MG63 (cell line): Measurements from ENCODE around the gene NME3. TPM values are rescaled to one million over a fixed set of nuclear protein-coding genes. Genes with fewer than 3 reads are reported as not detected.

ENCODE experiments used
- DNase-seq: peaks from one replicate; pipeline ENCODE4 v3.0.0-alpha.2; 2020
- H3K27me3 ChIP-seq: fragments of 250-450 bp; sonication (Bioruptor Pico); 2 replicates; pipeline ENCODE4 v1.5.1; 2020; ENCODE audit warnings: mild to moderate bottlenecking, moderate library complexity
- H3K36me3 ChIP-seq: fragments of 250-450 bp; sonication (Bioruptor Pico); 2 replicates; pipeline ENCODE4 v1.5.1; 2020; ENCODE audit warnings: mild to moderate bottlenecking, moderate library complexity
- H3K4me3 ChIP-seq: fragments of 250-450 bp; sonication (Bioruptor Pico); 2 replicates; pipeline ENCODE4 v1.5.1; 2020; ENCODE audit warnings: mild to moderate bottlenecking, moderate library complexity
- H3K9me3 ChIP-seq: fragments of 250-450 bp; sonication (Bioruptor Pico); 2 replicates; pipeline ENCODE4 v1.5.1; 2020; ENCODE audit warnings: mild to moderate bottlenecking, moderate library complexity
- total RNA-seq: library from RNA; depleted of rRNA; stranded (reverse); fragments of >200 nt; shearing (Covaris generic); gene quantifications from 2 replicates; pipeline ENCODE4 v1.2.3, GENCODE V29; 2014; ENCODE audit warnings: low replicate concordance; rRNA removed

NME3 gene
- total RNA-seq, 1 experiment from 2014 or later = 0.46 TPM

- no peak overlapping the region for H3K4me3 ChIP-seq
- no peaks in the 10 kb centered on the region for H3K27me3 ChIP-seq
- no peak for DNase-seq
- H3K9me3 ChIP-seq = no peaks in the 10 kb centered on the region
- peaks cover 64% of the 10 kb centered on the region for H3K36me3 ChIP-seq
Measured at GRCh38 chr16:1729445-1729844, 41.9 kb downstream of the NME3 start.

GRCh38 chr16:1729026-1729425 is 42.3 kb downstream of the NME3 start:
- H3K4me3 ChIP-seq = no peak overlapping the region
- no peaks in the 10 kb centered on the region for H3K9me3 ChIP-seq
- DNase-seq = no peak
- no peaks in the 10 kb centered on the region for H3K27me3 ChIP-seq
- peaks cover 63% of the 10 kb centered on the region for H3K36me3 ChIP-seq

GRCh38 chr16:1727651-1728624 is 43.4 kb downstream of the NME3 start:
- no peak overlapping the region for H3K4me3 ChIP-seq
- H3K27me3 ChIP-seq = no peaks in the 10 kb centered on the region
- peaks cover 53% of the 10 kb centered on the region for H3K36me3 ChIP-seq
- no peaks in the 10 kb centered on the region for H3K9me3 ChIP-seq
- DNase-seq = no peak

GRCh38 chr16:1726661-1727502 is 44.5 kb downstream of the NME3 start:
- DNase-seq = no peak
- Histone ChIP-seq H3K36me3 (peaks cover 47% of the 10 kb centered on the region), H3K4me3 (no peak overlapping the region)

GRCh38 chr16:1724491-1724890 is 46.9 kb downstream of the NME3 start:
- H3K27me3 ChIP-seq = no peaks in the 10 kb centered on the region
- peaks cover 44% of the 10 kb centered on the region for H3K36me3 ChIP-seq
- no peak for DNase-seq
- H3K9me3 ChIP-seq = no peaks in the 10 kb centered on the region
- no peak overlapping the region for H3K4me3 ChIP-seq

More at GRCh38 chr16:1726661-1727502, 44.5 kb downstream of the NME3 start:
- Histone ChIP-seq H3K27me3 (no peaks in the 10 kb centered on the region), H3K9me3 (no peaks in the 10 kb centered on the region)

- no peaks in the 10 kb centered on the region for H3K27me3 ChIP-seq
- peaks cover 39% of the 10 kb centered on the region for H3K36me3 ChIP-seq
- DNase-seq = peak; percentile 38
- H3K9me3 ChIP-seq = no peaks in the 10 kb centered on the region
- H3K4me3 ChIP-seq = no peak overlapping the region
Measured at GRCh38 chr16:1723450-1724147, 47.7 kb downstream of the NME3 start.

GRCh38 chr16:1721372-1721771 is 50.0 kb downstream of the NME3 start:
- no peaks in the 10 kb centered on the region for H3K9me3 ChIP-seq
- H3K36me3 ChIP-seq = peaks cover 23% of the 10 kb centered on the region
- no peak overlapping the region for H3K4me3 ChIP-seq
- DNase-seq = no peak
- no peaks in the 10 kb centered on the region for H3K27me3 ChIP-seq

Other genes starting within 250 kb of the NME3 start
- gene TMEM204, start 237.9 kb downstream of the NME3 start, total RNA-seq = 1.7 TPM in 1 of 2 replicates, not detected in the other
- gene IFT140, start 159.5 kb downstream of the NME3 start, total RNA-seq = 25.7 and 27.8 TPM in 2 replicates
- 3.7 and 3.8 TPM in 2 replicates for gene CRAMP1, start 159.2 kb downstream of the NME3 start, total RNA-seq
- gene JPT2, start 93.3 kb downstream of the NME3 start, total RNA-seq = 94.3 and 129 TPM in 2 replicates
- gene MAPK8IP3, start 65.3 kb downstream of the NME3 start, total RNA-seq = 13.4 and 31.1 TPM in 2 replicates
- 3.3 and 6.6 TPM in 2 replicates for gene EME2, start 1.3 kb upstream of the NME3 start, total RNA-seq
- gene MRPS34, start 1.6 kb upstream of the NME3 start, total RNA-seq = 225 and 308 TPM in 2 replicates
- 34.3 and 40.3 TPM in 2 replicates for gene SPSB3, start 11.0 kb upstream of the NME3 start, total RNA-seq
- 156 and 163 TPM in 2 replicates for gene NUBP2, start 11.4 kb upstream of the NME3 start, total RNA-seq
- not detected in 2 replicates for gene IGFALS, start 22.2 kb upstream of the NME3 start, total RNA-seq
- gene HAGH, start 55.3 kb upstream of the NME3 start, total RNA-seq = 120 and 186 TPM in 2 replicates
- gene FAHD1, start 55.7 kb upstream of the NME3 start, total RNA-seq = 33.4 and 35.4 TPM in 2 replicates
- gene MEIOB, start 100.6 kb upstream of the NME3 start, total RNA-seq = 21.6 and 71.1 TPM in 2 replicates
- not detected in 2 replicates for gene HS3ST6, start 146.9 kb upstream of the NME3 start, total RNA-seq
- 99.5 and 116 TPM in 2 replicates for gene MSRB1, start 171.7 kb upstream of the NME3 start, total RNA-seq
- not detected in 2 replicates for gene RPL3L, start 183.1 kb upstream of the NME3 start, total RNA-seq
- 406 and 819 TPM in 2 replicates for gene NDUFB10, start 188.0 kb upstream of the NME3 start, total RNA-seq
- 8,634 and 16,603 TPM in 2 replicates for gene RPS2, start 193.3 kb upstream of the NME3 start, total RNA-seq
- gene RNF151, start 195.3 kb upstream of the NME3 start, total RNA-seq = not detected in 2 replicates
- gene TBL3, start 200.5 kb upstream of the NME3 start, total RNA-seq = 75.4 and 134 TPM in 2 replicates
- gene NOXO1, start 209.9 kb upstream of the NME3 start, total RNA-seq = not detected in 2 replicates
- gene GFER, start 212.7 kb upstream of the NME3 start, total RNA-seq = 39.9 and 64.5 TPM in 2 replicates
- gene SYNGR3, start 218.4 kb upstream of the NME3 start, total RNA-seq = 0.07 TPM in 1 of 2 replicates, not detected in the other
- 75.0 and 86.5 TPM in 2 replicates for gene ZNF598, start 238.3 kb upstream of the NME3 start, total RNA-seq
- not detected in 2 replicates for gene NPW, start 248.2 kb upstream of the NME3 start, total RNA-seq